HCT116 (cell line): ENCODE results near the gene GALNT17. TPM values are rescaled to one million over a fixed set of nuclear protein-coding genes. Genes with fewer than 3 reads are reported as not detected.

Source experiments
- ATAC-seq: fragments of 200-7000 bp; cut with Tn5 transposase; 2 replicates; pipeline ENCODE4 v1.9.1; 2020; ENCODE audit warnings: mild to moderate bottlenecking, moderate library complexity
- BruUV-seq: library from RNA; stranded (reverse); fragments of 400-500 nt; replicated peaks from 2 replicates; lab custom pipeline; 2021; lab: Mats Ljungman, UMichigan
- CTCF ChIA-PET: fragments of 300-600 bp; sonication (Branson Sonifier 250); formaldehyde crosslinking; loops from one replicate; lab custom pipeline; 2021; ENCODE audit warnings: antibody characterized with exemption; lab: Charles Lee
- POLR2A ChIA-PET: fragments of 300-600, 350-600 bp; sonication (Branson Sonifier 250); formaldehyde crosslinking; loops from one replicate; lab custom pipeline; 2021; ENCODE audit warnings: antibody characterized with exemption; lab: Charles Lee
- RAD21 ChIA-PET, 2 experiments: fragments of 300-600 bp; sonication (Branson Sonifier 250); formaldehyde crosslinking; loops; one replicate each; lab custom pipeline; 2023; ENCODE audit warnings: low total read pairs in 2 of 2; ENCODE audit not compliant: uncharacterized antibody in 2 of 2, unreplicated experiment in 2 of 2, low non-redundant PET in 1 of 2; lab: Charles Lee
- DNase-seq: peaks from one replicate; pipeline ENCODE4 v3.0.0-alpha.2; 2010; ENCODE audit warnings: low read depth, low spot score
- H2AFZ ChIP-seq: fragments of 200-600 bp; shearing (Covaris generic), sonication (generic); 2 replicates; pipeline ENCODE4 v1.6.1; 2017; ENCODE audit warnings: low read depth, mixed run types, mixed read lengths, antibody characterized with exemption, low read length; ENCODE audit not compliant: poor library complexity, severe bottlenecking
- H3K27ac ChIP-seq: 2 replicates; pipeline ENCODE4 v1.5.1; 2012; ENCODE audit warnings: low read depth, low read length
- H3K27me3 ChIP-seq: fragments of 200-600 bp; sonication (generic); 2 replicates; pipeline ENCODE4 v1.6.1; 2016; ENCODE audit warnings: mixed run types, low read length, mixed read lengths; ENCODE audit not compliant: insufficient read depth
- H3K36me3 ChIP-seq, 2 experiments: fragments of 200-500 bp in 1 of 2; fragments of 200-600 bp in 1 of 2; sonication (Bioruptor generic) in 1 of 2; sonication (generic) in 1 of 2; 2 replicates each; pipeline versions ENCODE4 v1.5.1 to v1.6.1; 2014 to 2016; ENCODE audit warnings: low read length in 2 of 2, inconsistent platforms in 1 of 2, mixed read lengths in 1 of 2, mixed run types in 1 of 2; ENCODE audit not compliant: insufficient read depth in 2 of 2, control insufficient read depth in 1 of 2
- H3K4me1 ChIP-seq, 2 experiments: fragments of 200-600 bp in 1 of 2; sonication (generic) in 1 of 2; 2 replicates each; pipeline versions ENCODE4 v1.5.1 to v1.6.1; 2012 to 2017; ENCODE audit warnings: low read length in 2 of 2, inconsistent platforms in 1 of 2, mild to moderate bottlenecking in 1 of 2, mixed read lengths in 1 of 2, mixed run types in 1 of 2, moderate library complexity in 1 of 2; ENCODE audit not compliant: insufficient read depth in 2 of 2, control insufficient read depth in 1 of 2
- H3K4me2 ChIP-seq: fragments of 200-600 bp; sonication (generic); 2 replicates; pipeline ENCODE4 v1.6.1; 2017; ENCODE audit warnings: mixed run types, low read length, mixed read lengths
- H3K4me3 ChIP-seq, 2 experiments: fragments of 200-600 bp in 1 of 2; sonication (generic) in 1 of 2; replicated peaks in 1 of 2; 2 replicates each; pipeline ENCODE4 v1.5.1; 2011 to 2016; ENCODE audit warnings: low read length in 2 of 2, control low read depth in 1 of 2, low read depth in 1 of 2, mild to moderate bottlenecking in 1 of 2, mixed read lengths in 1 of 2, mixed run types in 1 of 2
- H3K79me2 ChIP-seq: fragments of 200-600 bp; sonication (generic); 2 replicates; pipeline ENCODE4 v1.6.1; 2017; ENCODE audit warnings: mild to moderate bottlenecking, mixed run types, low read length, moderate library complexity, mixed read lengths; ENCODE audit not compliant: insufficient read depth
- H3K9ac ChIP-seq: fragments of 200-600 bp; sonication (generic); 2 replicates; pipeline ENCODE4 v1.6.1; 2016; ENCODE audit warnings: low read length, mixed read lengths
- H3K9me2 ChIP-seq: fragments of 200-600 bp; sonication (generic), shearing (Covaris generic); 2 replicates; pipeline ENCODE4 v1.6.1; 2017; ENCODE audit warnings: mixed run types, mild to moderate bottlenecking, moderate library complexity; ENCODE audit not compliant: insufficient read depth
- H3K9me3 ChIP-seq, 2 experiments: fragments of 200-500 bp in 1 of 2; fragments of 200-600 bp in 1 of 2; sonication (Bioruptor generic) in 1 of 2; sonication (generic) in 1 of 2; 2 replicates each; pipeline ENCODE4 v1.6.1; 2014 to 2017; ENCODE audit warnings: low read length in 2 of 2, mixed read lengths in 2 of 2, inconsistent platforms in 1 of 2, low read depth in 1 of 2, mild to moderate bottlenecking in 1 of 2, mixed run types in 1 of 2, moderate library complexity in 1 of 2; ENCODE audit not compliant: control insufficient read depth in 1 of 2, insufficient read depth in 1 of 2
- H4K20me1 ChIP-seq: fragments of 200-600 bp; sonication (generic), shearing (Covaris generic); 2 replicates; pipeline ENCODE4 v1.6.1; 2017; ENCODE audit warnings: mixed run types, mild to moderate bottlenecking, moderate library complexity; ENCODE audit not compliant: insufficient read depth
- CEBPB ChIP-seq: IDR thresholded peaks from 2 replicates; pipeline ENCODE4 v1.6.1; 2012; ENCODE audit warnings: low read depth
- ELF1 ChIP-seq: IDR thresholded peaks from 2 replicates; pipeline ENCODE4 v1.6.1; 2012; ENCODE audit warnings: low read depth, borderline replicate concordance
- EZH2 ChIP-seq: fragments of 200-600 bp; sonication (generic); IDR thresholded peaks from 2 replicates; pipeline ENCODE4 v1.6.1; 2017; ENCODE audit warnings: antibody characterized with exemption, mixed run types
- EZH2phosphoT487 ChIP-seq: fragments of 200-600 bp; IDR thresholded peaks from 2 replicates; pipeline ENCODE4 v1.6.1; 2018; ENCODE audit warnings: antibody characterized with exemption, borderline replicate concordance
- FOSL1 ChIP-seq: IDR thresholded peaks from 2 replicates; pipeline ENCODE4 v1.6.1; 2012; ENCODE audit warnings: low read depth
- JUND ChIP-seq: IDR thresholded peaks from 2 replicates; pipeline ENCODE4 v1.6.1; 2012
- POLR2A ChIP-seq: IDR thresholded peaks from 2 replicates; pipeline ENCODE4 v1.7.0; 2011; ENCODE audit warnings: borderline replicate concordance; ENCODE audit not compliant: insufficient read depth, insufficient read length; ENCODE audit errors: extremely low read depth
- POLR2AphosphoS5 ChIP-seq: IDR thresholded peaks from 2 replicates; pipeline ENCODE4 v1.6.1; 2011; ENCODE audit warnings: mild to moderate bottlenecking, low read depth, low read length, moderate library complexity
- RAD21 ChIP-seq: IDR thresholded peaks from 2 replicates; pipeline ENCODE4 v1.6.1; 2012; ENCODE audit warnings: low read depth, mild to moderate bottlenecking
- SRF ChIP-seq: IDR thresholded peaks from 2 replicates; pipeline ENCODE4 v1.6.1; 2012; ENCODE audit warnings: low read depth
- TCF7L2 ChIP-seq: IDR thresholded peaks from 2 replicates; pipeline ENCODE4 v1.7.0; 2011; ENCODE audit warnings: borderline replicate concordance, inconsistent platforms; ENCODE audit not compliant: insufficient read depth, insufficient read length; ENCODE audit errors: extremely low read depth
- intact Hi-C: fragments of 100-400 bp; cut with micrococcal nuclease; formaldehyde crosslinking; loops from 2 replicates; pipeline ENCODE4 v1.10.0; 2022
- total RNA-seq: library from RNA; stranded (reverse); gene quantifications from one replicate; pipeline ENCODE4 v1.2.1, GENCODE V29; 2021; ENCODE audit not compliant: unreplicated experiment
- TF ChIP-seq, protein P1 (sequence below): IDR thresholded peaks from 2 replicates; pipeline ENCODE4 v1.6.1; 2011; ENCODE audit warnings: mild to moderate bottlenecking, low read length, moderate library complexity; ENCODE audit not compliant: insufficient replicate concordance; ENCODE audit errors: extremely low read depth
- TF ChIP-seq, protein P2 (sequence below): IDR thresholded peaks from 2 replicates; pipeline ENCODE4 v1.6.1; 2012
- TF ChIP-seq, protein P3 (sequence below): IDR thresholded peaks from 2 replicates; pipeline ENCODE4 v1.6.1; 2012; ENCODE audit warnings: low read depth
- TF ChIP-seq, protein P4 (sequence below): IDR thresholded peaks from 2 replicates; pipeline ENCODE4 v1.6.1; 2012

Gene GALNT17
- total RNA-seq, 1 experiment from 2014 or later = not detected

DNA sequence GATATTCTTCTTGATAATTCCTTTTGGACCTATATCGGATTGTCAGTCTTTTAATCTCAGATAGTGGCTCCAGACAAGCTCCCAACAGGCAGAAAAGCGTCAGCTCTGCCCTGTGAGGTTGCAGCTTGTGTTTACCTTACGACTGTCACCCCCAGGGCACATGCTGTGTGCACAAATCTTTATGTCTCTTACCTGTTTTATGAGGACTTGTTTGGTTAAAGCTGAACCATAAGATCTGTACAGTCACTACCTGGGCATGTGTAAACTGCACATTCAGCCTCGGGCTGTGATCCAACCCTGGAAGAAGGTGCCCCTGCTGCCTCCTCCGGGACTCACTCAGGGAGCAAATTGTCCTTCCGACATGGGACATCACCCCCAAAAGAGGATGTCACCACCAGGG lies 119.8 kb downstream of the GALNT17 start:
- Histone ChIP-seq H3K4me3 (no peak overlapping the region), H3K9me2 (no peaks in the 10 kb centered on the region), H2AFZ (no peak overlapping the region), H3K79me2 (no peaks in the 10 kb centered on the region), H4K20me1 (no peaks in the 10 kb centered on the region), H3K27ac (no peak overlapping the region), H3K4me1 (no peaks in the 10 kb centered on the region), H3K27me3 (no peaks in the 10 kb centered on the region), H3K4me2 (no peak overlapping the region), H3K9me3 (peaks cover 3 to 19% of the 10 kb centered on the region in 2 experiments; a peak in 2 of 4 replicates)
- CTCF ChIA-PET = no interaction called here
- intact Hi-C loops = no loop called here
- TF ChIP-seq EZH2 = no peak
- TF ChIP-seq JUND = no peak
- TF ChIP-seq POLR2AphosphoS5 = no peak
- no peak for TF ChIP-seq RAD21
- TF ChIP-seq, protein P1, sequence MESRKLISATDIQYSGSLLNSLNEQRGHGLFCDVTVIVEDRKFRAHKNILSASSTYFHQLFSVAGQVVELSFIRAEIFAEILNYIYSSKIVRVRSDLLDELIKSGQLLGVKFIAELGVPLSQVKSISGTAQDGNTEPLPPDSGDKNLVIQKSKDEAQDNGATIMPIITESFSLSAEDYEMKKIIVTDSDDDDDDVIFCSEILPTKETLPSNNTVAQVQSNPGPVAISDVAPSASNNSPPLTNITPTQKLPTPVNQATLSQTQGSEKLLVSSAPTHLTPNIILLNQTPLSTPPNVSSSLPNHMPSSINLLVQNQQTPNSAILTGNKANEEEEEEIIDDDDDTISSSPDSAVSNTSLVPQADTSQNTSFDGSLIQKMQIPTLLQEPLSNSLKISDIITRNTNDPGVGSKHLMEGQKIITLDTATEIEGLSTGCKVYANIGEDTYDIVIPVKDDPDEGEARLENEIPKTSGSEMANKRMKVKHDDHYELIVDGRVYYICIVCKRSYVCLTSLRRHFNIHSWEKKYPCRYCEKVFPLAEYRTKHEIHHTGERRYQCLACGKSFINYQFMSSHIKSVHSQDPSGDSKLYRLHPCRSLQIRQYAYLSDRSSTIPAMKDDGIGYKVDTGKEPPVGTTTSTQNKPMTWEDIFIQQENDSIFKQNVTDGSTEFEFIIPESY = no peak
- no peak for TF ChIP-seq TCF7L2
- no peak for TF ChIP-seq CEBPB
- no peak for TF ChIP-seq EZH2phosphoT487
- TF ChIP-seq, protein P2, sequence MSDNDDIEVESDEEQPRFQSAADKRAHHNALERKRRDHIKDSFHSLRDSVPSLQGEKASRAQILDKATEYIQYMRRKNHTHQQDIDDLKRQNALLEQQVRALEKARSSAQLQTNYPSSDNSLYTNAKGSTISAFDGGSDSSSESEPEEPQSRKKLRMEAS = no peak
- no peak for TF ChIP-seq FOSL1
- TF ChIP-seq, protein P3, sequence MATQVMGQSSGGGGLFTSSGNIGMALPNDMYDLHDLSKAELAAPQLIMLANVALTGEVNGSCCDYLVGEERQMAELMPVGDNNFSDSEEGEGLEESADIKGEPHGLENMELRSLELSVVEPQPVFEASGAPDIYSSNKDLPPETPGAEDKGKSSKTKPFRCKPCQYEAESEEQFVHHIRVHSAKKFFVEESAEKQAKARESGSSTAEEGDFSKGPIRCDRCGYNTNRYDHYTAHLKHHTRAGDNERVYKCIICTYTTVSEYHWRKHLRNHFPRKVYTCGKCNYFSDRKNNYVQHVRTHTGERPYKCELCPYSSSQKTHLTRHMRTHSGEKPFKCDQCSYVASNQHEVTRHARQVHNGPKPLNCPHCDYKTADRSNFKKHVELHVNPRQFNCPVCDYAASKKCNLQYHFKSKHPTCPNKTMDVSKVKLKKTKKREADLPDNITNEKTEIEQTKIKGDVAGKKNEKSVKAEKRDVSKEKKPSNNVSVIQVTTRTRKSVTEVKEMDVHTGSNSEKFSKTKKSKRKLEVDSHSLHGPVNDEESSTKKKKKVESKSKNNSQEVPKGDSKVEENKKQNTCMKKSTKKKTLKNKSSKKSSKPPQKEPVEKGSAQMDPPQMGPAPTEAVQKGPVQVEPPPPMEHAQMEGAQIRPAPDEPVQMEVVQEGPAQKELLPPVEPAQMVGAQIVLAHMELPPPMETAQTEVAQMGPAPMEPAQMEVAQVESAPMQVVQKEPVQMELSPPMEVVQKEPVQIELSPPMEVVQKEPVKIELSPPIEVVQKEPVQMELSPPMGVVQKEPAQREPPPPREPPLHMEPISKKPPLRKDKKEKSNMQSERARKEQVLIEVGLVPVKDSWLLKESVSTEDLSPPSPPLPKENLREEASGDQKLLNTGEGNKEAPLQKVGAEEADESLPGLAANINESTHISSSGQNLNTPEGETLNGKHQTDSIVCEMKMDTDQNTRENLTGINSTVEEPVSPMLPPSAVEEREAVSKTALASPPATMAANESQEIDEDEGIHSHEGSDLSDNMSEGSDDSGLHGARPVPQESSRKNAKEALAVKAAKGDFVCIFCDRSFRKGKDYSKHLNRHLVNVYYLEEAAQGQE = no peak
- no peak for TF ChIP-seq ELF1
- TF ChIP-seq POLR2A = no peak
- TF ChIP-seq, protein P4, sequence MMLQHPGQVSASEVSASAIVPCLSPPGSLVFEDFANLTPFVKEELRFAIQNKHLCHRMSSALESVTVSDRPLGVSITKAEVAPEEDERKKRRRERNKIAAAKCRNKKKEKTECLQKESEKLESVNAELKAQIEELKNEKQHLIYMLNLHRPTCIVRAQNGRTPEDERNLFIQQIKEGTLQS = no peak
- no peak for TF ChIP-seq SRF
- TF ChIP-seq, all 23 proteins: peak for 0
- no peak overlapping the region for H3K9ac ChIP-seq
- POLR2A ChIA-PET = no interaction called here
- H3K36me3 ChIP-seq = no peaks in the 10 kb centered on the region
- ATAC-seq = no peak
- RAD21 ChIA-PET = no interaction called here
- BruUV-seq = no TSS peak
- no peak for DNase-seq
